OCI-LY7 (cell line): ENCODE data around the gene RIMBP2.

ENCODE experiments used
- EZH2phosphoT487 ChIP-seq: fragments of 200-600 bp; sonication (generic); IDR thresholded peaks from 2 replicates; pipeline ENCODE4 v1.6.1; 2018; ENCODE audit warnings: low read depth, borderline replicate concordance, mild to moderate bottlenecking, mixed run types, antibody characterized with exemption, low read length, moderate library complexity, mixed read lengths
- TF ChIP-seq, protein P1 (sequence below): fragments of 200-600 bp; sonication (generic); conservative IDR thresholded peaks from 2 replicates; pipeline ENCODE4 v1.5.1; 2014; ENCODE audit warnings: mild to moderate bottlenecking, antibody characterized with exemption, low read length, moderate library complexity, mixed read lengths

DNA sequence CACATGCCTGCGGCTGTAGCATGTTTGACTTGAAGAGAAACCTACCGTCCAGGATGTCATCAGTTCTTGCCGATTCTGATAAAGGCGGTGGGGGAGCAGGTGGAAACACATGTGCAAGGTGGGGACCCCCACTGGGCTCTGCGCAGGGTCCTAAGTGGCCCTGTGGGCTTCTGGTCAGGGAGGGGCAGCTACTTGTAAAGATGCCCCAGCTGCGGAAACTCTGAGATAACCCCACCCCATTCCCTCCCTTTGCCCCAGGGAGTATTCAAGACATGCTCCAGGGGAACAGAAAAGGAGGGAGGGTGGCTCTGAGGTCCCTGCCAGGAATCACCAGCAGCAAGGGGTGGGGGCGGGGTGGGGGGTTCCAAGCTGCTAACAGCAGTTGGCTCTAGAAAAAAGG is 310.8 kb downstream of the RIMBP2 start:
- TF ChIP-seq, protein P1, sequence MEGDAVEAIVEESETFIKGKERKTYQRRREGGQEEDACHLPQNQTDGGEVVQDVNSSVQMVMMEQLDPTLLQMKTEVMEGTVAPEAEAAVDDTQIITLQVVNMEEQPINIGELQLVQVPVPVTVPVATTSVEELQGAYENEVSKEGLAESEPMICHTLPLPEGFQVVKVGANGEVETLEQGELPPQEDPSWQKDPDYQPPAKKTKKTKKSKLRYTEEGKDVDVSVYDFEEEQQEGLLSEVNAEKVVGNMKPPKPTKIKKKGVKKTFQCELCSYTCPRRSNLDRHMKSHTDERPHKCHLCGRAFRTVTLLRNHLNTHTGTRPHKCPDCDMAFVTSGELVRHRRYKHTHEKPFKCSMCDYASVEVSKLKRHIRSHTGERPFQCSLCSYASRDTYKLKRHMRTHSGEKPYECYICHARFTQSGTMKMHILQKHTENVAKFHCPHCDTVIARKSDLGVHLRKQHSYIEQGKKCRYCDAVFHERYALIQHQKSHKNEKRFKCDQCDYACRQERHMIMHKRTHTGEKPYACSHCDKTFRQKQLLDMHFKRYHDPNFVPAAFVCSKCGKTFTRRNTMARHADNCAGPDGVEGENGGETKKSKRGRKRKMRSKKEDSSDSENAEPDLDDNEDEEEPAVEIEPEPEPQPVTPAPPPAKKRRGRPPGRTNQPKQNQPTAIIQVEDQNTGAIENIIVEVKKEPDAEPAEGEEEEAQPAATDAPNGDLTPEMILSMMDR, result no peak
- TF ChIP-seq EZH2phosphoT487, result no peak
